Measurements from ENCODE around the gene SPAG5. TPM values are rescaled to one million over a fixed set of nuclear protein-coding genes. Genes with fewer than 3 reads are reported as not detected.
A peak's percentile ranks its signal among the peaks of the same experiment; 100 is the strongest.

SPAG5 gene
- total and polyA plus RNA-seq, 8 donors: 0.93 to 7.4 (median 2.1) TPM

GRCh38 chr17:28570716-28571360 is 28.0 kb downstream of the SPAG5 start:
- intact Hi-C loops (cut with DNase I): no loop called here
- H3K4me3 ChIP-seq: peak overlapping the region; percentile 80 to 98 (median 89)
- no peaks in the 10 kb centered on the region for H3K27me3 ChIP-seq
- 1% methylated on average over 36 to 39 of the region's 39 CpGs for WGBS, 2 donors
- peak overlapping the region; percentile 66 to 82 (median 73) for H3K27ac ChIP-seq
- H3K36me3 ChIP-seq: no peaks in the 10 kb centered on the region
- H3K4me1 ChIP-seq: peaks cover 6 to 15% (median 9%) of the 10 kb centered on the region in 3 donors
- TF ChIP-seq CTCF (IDR thresholded peaks at IDR 0.05): no peak
- peak in 1 of 6 donors; percentile 41 for DNase-seq
- no peaks in the 10 kb centered on the region for H3K9me3 ChIP-seq
- no peak for FAIRE-seq
- peak; percentile 25 to 68 (median 50) for ATAC-seq

GRCh38 chr17:28569446-28569845 is 29.4 kb downstream of the SPAG5 start:
- peaks cover 6 to 15% (median 9%) of the 10 kb centered on the region in 3 donors for H3K4me1 ChIP-seq
- DNase-seq (no peak), FAIRE-seq (no peak), ATAC-seq (no peak)
- intact Hi-C loops (cut with DNase I): no loop called here
- H3K27me3 ChIP-seq: no peaks in the 10 kb centered on the region
- H3K36me3 ChIP-seq: no peaks in the 10 kb centered on the region
- no peaks in the 10 kb centered on the region for H3K9me3 ChIP-seq
- no peak overlapping the region for H3K4me3 ChIP-seq
- no peak overlapping the region for H3K27ac ChIP-seq
- TF ChIP-seq CTCF (IDR thresholded peaks at IDR 0.05): no peak
- WGBS, 2 donors: 95 to 100% methylated on average over 1 of the region's 1 CpG

- H3K9me3 ChIP-seq: no peaks in the 10 kb centered on the region
- no peak for ATAC-seq
- WGBS, 2 donors: 81 to 95% methylated on average over 3 of the region's 3 CpGs
- no peaks in the 10 kb centered on the region for H3K27me3 ChIP-seq
- no peak overlapping the region for H3K4me3 ChIP-seq
- TF ChIP-seq CTCF (IDR thresholded peaks at IDR 0.05): no peak
- H3K4me1 ChIP-seq: peaks cover 6 to 15% (median 9%) of the 10 kb centered on the region in 3 donors
- peaks cover 0 to 10% (median 4%) of the 10 kb centered on the region in 3 donors for H3K36me3 ChIP-seq
- intact Hi-C loops (cut with DNase I): no loop called here
- no peak overlapping the region for H3K27ac ChIP-seq
- FAIRE-seq: no peak
- DNase-seq: no peak
Observed at GRCh38 chr17:28567604-28568003, 31.2 kb downstream of the SPAG5 start.

DNA sequence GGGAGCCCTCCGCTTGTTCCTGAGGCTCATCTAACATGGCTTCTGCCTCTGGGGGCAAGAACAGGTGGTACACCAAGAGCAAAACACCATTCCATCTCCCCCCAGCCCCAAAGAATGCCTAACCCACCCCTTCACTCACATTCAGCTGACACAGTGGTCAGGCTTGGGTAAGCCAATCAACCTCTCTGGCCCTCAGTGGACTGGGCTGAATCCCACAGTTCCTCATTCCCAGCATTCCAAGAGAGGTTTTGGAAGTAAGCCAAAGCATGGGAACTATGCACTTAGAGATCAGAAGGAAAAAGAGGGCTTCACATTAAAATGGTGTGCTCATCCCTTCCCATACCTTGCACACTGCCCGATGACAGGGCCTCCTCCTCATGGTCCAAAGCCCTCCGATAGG is 35.4 kb downstream of the SPAG5 start:
- ATAC-seq (peak; percentile 35 to 76 (median 66)), DNase-seq (no peak), FAIRE-seq (no peak)
- TF ChIP-seq CTCF (IDR thresholded peaks at IDR 0.05): no peak
- H3K27me3 ChIP-seq: no peaks in the 10 kb centered on the region
- no peaks in the 10 kb centered on the region for H3K9me3 ChIP-seq
- H3K4me1 ChIP-seq: no peaks in the 10 kb centered on the region
- WGBS, 2 donors: 79 to 87% methylated on average over 3 of the region's 3 CpGs
- peaks cover 0 to 28% (median 4%) of the 10 kb centered on the region in 3 donors for H3K36me3 ChIP-seq
- H3K27ac ChIP-seq: no peak overlapping the region
- no peak overlapping the region for H3K4me3 ChIP-seq
- intact Hi-C loops (cut with DNase I): no loop called here

GRCh38 chr17:28555022-28555421 is 43.8 kb downstream of the SPAG5 start:
- intact Hi-C loops (cut with DNase I): no loop called here
- Histone ChIP-seq H3K27ac (no peak overlapping the region), H3K4me3 (no peak overlapping the region), H3K36me3 (peaks cover 0 to 29% (median 14%) of the 10 kb centered on the region in 3 donors), H3K4me1 (peaks cover 0 to 8% (median 3%) of the 10 kb centered on the region in 3 donors), H3K27me3 (no peaks in the 10 kb centered on the region), H3K9me3 (no peaks in the 10 kb centered on the region)
- no peak for TF ChIP-seq CTCF (IDR thresholded peaks at IDR 0.05)
- FAIRE-seq (no peak), DNase-seq (no peak), ATAC-seq (no peak)
- WGBS, 2 donors: 96 to 98% methylated on average over 3 of the region's 3 CpGs
